HTR-8/SVneo (cell line): ENCODE measurements around the gene GPC3.

Experiments
- DNase-seq: peaks from one replicate; pipeline ENCODE4 v3.0.0; 2011; ENCODE audit warnings: low spot score, mixed read lengths; ENCODE audit not compliant: insufficient read length
- FAIRE-seq: peaks from 2 replicates; lab custom pipeline; 2011; peaks lifted over from hg19 to GRCh38; lab: Jason Lieb, UNC

GPC3 gene

DNA sequence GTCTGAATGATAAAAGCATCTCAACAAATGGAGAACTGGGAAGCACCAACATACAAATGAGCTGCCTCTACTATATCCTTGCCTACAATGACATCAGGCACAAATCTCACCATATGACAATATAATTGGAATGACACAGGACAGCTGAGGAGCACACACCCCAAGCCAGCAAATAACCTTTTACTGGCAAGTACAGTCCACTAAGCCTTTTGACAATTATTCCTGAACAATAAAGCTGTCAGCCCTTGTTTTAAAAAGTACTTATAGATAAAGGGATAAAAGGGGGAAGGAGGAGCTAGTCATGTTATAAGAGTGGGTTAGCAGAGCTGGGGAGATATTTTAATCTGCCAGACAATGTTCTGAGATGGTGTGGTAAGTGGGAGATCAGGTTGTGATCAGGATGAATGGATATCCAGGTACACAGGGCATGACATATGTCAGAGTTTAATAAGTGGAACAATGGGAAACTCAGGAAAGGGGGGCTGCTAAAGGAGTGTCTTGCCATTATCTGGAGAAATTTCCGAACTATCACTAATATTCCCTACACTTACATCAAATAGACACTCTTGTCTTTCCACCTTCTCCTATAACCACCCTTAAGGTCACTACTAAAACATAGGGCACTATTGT lies 127.6 kb downstream of the GPC3 start:
- no peak for DNase-seq
- no peak for FAIRE-seq

DNA sequence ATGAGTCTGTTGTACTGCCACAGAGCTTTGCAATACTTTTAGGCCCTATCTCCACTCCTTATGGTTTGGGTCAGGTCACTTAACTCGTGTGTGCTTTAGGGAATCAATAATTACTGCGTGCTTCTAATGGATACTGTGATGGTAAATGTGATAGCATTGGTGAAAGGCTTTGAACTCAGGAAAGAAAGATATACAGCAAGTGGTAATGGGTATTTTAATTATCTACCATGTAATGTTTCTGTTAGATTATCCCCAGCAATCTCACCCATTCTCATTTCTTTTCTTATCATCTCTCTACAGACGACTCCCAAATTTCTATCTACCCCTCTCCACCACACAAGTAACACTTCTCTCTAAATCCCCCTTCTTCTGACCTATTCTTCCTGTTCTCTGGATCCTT lies 128.6 kb downstream of the GPC3 start:
- no peak for FAIRE-seq

DNA sequence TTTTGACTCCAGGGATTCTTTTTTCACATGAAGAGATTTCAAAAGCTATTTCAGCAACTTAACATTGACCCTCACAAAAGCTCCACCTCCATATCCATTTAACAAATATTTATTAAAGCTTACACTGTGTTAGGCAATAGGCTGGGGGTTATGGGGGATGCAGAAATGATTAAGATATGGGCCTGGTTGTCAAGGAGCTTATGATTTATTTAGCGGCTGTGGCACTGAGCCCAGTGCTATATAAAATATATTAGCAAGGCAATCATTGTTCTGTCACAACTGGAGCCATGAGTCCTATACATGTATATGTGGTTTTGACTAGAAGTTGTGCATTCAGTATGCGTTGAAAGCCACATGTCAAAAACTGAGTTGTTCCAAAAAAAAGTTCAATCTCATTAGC lies 131.1 kb downstream of the GPC3 start:
- DNase-seq, result no peak
- no peak for FAIRE-seq

More for the DNA sequence above, 128.6 kb downstream of the GPC3 start:
- DNase-seq, result no peak

DNA sequence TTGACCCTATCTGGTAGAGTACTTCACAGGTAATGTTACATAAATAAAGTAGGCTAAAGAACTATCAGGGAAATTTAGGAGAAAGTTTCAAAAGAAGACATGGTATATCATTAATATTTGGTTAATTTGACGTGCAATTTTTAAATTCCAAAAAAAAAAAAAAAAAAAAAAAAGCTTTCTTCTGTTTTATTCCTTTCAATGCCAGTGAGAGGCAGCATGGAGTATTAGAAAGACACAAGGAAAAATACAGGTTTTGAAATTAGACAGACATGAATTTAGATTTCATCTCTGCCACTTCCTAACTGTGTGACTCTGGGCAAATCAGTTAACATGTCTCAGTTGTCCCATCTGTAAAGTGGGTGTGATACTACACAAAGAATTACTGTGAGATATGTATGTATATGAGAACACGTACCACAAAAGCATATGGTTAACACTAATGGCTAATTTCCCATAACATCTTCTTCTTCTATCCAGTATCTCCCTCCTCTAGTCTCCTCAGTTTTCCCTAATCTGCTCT lies 132.5 kb downstream of the GPC3 start:
- FAIRE-seq (no peak), DNase-seq (no peak)

DNA sequence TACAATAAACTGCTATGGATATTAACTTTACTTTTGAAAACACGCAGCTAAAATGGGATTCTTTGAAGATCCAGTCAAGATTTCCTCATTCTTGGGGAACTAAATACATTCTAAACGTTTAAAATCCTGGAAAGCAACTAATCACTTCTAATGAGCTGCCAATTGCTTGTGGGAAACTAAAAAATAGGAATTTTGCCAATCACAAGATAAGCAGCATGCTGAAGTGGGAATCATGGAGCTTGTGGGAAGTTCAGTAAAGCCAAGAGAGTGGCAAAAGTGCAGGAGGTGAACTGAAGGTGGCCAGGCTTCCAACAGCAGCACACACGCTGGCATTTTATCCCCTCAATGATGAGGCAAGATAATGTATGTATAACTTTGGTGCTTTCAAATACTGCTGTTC lies 133.0 kb downstream of the GPC3 start:
- DNase-seq (no peak), FAIRE-seq (no peak)

DNA sequence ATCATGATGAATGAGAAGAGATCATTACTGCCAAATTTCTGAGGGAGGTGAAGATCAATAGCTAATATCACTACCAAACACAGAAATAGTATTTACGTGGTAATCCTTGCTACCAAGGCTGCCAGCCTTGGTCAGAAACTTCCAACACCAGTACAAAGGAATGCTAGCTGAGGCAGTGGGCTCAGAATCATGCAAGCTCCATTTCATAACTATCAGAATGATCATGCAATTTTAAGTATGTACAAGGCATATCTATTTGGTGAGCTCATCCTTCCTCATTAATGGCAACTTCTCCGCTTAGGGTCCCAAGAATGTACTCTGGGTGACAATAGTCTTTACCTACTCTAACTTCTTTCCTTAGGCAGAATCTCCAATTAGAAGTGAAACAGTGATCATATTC lies 135.0 kb downstream of the GPC3 start:
- no peak for DNase-seq
- no peak for FAIRE-seq

DNA sequence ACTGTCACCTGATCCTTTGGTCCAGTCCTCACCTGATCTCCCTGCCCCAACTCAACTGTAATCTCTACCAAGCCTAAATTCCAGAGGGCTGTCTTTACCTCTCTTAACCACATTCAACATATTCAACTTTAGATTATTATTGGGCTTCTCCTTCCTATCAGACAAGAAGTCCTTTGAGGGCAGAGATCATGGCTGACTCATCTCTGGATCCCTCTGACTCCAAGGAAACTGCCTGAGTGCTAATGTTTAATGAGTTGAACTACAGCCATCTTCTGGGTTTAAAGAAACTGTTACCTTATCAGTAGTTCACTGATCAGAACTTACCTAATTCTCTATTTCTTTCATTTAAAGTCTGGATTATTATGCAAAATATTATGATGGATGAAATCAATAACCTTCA lies 135.7 kb downstream of the GPC3 start:
- DNase-seq (no peak), FAIRE-seq (no peak)

DNA sequence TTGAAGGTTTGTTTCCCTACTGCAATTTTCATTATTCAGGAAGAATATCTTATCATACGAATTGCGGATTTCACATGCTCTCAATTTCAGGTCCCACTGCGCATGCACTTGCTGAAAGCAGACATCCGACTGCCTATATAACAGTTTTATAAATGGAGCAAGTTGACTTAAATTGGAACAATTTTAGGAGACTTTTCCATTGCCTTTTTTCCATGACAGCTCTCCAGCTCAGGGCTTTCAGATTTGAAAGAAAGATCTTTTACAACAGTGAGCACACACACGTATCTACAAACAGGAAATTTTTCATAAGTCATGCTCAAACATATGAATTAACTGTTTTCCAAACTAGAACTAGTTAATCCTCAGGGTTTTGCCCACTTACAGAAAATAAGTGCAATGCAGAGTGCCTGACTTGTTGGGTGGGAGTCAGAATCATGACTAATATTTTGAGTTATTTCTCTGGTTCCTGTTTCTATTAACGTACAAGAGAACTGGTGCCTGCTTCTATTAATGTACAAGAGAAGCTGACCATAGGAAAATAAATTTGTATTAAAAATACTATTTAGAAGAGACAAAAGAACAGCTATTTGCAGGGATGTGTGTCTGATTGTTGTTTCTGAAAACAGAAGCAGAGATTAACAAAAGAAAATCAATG lies 137.9 kb downstream of the GPC3 start:
- FAIRE-seq (no peak), DNase-seq (no peak)

DNA sequence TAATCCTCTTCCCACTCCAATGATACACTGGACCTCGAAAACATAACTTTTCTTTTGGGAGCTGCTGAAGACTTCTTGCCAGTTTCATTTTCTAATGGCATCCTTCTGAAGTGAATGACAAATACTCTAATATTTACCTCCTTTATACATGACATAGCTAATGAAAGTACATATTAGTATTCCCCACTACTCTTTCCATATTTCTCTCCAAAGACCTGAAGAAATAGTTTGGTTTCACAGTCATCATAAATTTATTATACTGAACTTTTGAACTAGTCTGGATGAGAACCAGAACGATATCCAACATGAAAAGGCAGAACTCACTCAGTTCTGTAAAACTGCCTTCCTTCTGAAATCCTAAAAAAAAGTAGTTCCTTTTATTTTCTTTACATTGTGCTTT lies 139.1 kb downstream of the GPC3 start:
- FAIRE-seq, result no peak

DNA sequence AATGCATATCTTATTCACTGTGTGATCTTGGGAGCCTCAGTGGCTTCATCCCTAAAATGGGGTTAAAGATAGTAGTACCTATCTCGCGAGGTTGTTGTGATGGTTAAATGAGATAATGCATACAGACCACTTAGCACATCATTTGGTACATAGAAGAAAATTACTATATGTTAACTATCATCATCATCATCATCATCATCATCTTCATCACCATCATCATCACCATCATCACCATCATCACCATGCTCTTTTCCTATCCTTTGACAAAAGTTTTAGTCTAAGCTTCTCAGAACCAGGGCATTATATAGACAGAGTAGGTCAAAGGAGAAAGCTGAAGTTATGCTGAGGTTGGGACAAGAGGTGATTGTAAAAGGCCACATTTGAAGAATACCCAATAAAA lies 145.0 kb downstream of the GPC3 start:
- FAIRE-seq (no peak), DNase-seq (no peak)

More for the DNA sequence above, 139.1 kb downstream of the GPC3 start:
- DNase-seq, result no peak

DNA sequence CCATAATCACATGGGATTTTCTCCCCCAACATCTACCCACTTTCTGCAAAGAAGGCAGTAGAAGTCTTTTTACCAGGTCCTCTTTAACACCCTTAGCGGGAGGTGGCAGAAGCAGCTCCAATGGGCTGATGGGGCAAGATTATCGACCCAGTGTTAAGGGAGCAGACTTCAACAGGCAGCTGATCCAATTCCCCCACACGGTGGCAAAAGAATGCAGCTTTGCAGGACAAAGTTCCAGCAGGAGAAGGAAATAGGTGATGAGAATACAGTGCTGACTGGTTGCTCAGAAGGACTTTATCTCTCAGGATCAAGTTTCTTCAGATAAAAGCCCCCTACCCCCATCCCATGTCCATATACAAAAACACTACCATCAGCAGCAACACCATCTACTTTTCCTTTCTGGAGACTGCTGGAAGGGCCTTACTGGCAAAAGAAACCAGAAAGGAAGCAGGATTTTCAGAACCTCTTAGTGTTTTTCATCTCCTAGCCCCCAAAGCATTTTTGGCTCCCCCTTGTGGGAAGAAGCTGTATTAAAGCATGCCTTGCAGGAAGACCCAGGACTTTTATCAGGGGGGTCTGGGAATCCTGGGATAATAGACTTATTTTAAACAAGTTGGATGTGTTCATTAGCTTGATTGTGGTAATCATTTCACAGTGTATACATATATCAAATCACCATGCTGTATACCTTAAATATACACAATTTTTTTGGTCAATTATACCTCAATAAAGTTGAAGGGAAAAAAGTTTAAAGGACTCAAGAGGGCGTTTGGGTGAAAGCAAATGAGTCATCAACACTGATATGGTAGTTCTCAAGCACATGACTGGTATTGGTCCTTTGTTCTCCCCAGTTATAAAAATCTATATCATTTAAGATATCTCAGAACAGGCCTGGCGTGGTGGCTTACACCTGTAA lies 146.4 kb downstream of the GPC3 start:
- peak; percentile 1 for DNase-seq
- no peak for FAIRE-seq

DNA sequence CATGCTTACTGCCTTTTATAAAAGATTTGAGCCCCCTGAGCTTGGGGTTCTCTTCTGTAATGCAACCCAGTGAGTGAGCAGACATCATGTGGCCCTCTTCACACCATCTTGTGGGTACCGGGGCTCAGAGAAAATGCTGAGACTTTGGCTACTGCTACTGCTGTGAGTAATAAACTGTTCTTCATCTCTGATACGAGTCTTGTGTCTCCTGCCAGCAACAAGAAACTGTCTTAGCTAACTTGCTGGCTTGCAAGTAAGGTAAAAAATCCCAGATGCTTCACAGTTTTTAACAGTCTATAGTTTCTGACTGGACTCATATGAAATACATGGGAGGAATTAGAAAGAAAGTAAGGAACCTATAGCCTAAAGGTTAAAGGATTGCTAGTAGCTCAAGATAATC lies 148.3 kb downstream of the GPC3 start:
- DNase-seq (no peak), FAIRE-seq (no peak)

DNA sequence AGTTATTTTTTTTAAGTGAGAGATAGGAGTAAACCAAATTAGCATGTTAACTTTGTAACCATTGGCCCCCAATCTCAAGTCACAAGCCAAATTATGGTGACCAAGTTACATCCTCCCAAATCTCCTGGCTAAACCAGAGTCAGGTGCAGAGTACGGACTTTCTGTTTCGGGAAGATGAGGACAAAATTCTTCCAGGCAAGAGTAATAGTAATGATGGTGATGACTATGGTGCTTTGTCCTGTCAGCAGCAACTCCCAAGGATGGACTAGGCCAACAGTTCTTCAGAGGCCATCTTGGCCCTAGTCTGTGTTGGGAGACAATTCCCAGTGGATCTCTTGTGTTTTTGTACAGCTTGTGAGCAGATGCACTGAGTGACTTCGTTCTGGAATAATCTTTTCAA lies 148.8 kb downstream of the GPC3 start:
- FAIRE-seq (no peak), DNase-seq (no peak)

DNA sequence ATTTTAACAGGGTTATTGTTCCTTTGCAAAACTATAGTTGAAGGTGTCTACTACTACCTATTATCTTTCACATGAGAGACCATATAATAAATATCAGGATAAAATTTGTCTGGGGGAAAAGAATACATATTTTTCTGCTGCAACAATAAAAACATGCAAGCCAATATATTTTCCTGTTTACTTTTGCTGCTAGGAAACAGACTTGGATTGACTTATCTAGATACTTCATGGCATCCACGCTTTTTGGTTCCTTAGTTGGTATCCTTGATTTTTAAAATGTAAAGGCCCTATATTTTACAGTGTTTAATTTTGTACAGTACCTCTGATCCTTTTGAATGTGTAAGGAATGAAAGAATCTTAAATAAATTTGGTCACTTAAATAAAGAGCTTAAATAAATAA lies 150.6 kb downstream of the GPC3 start:
- FAIRE-seq (no peak), DNase-seq (no peak)

DNA sequence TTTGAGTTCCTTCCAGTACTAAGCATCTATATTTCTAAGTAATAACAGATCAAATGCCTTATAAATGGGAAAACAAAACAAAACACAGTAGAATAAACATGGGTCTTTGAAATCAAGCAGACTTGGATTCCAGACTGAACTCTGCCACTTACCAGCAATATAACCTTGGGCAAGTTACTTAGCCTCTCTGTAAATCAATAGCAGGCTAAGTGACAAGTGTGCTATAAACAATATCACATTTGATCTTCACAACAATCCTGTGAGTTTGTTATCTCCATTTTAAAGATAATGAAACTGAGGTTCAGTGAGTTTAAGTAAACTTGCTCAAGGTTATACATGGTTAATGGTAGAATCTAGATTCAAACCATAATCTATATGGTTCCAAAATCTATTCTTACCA lies 165.8 kb downstream of the GPC3 start:
- no peak for FAIRE-seq
- DNase-seq, result no peak

DNA sequence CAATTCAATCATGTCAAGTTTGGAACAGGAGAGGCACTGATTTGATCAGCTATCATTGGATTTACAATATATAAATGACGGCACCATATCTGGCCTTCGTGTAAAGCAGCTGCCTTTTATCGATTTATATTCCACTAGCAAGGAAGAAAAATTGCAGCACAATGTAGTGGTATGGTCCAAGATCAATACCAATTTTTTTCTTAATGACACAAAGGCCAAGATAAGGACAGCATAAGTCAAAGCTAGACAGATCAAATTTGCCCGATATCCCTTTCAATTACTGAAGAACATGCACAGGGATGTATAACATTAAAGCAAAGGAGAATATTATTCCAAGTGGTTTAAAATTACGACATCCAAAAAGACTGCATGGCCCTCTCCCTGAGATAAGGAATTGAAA lies 167.4 kb downstream of the GPC3 start:
- FAIRE-seq (no peak), DNase-seq (no peak)

DNA sequence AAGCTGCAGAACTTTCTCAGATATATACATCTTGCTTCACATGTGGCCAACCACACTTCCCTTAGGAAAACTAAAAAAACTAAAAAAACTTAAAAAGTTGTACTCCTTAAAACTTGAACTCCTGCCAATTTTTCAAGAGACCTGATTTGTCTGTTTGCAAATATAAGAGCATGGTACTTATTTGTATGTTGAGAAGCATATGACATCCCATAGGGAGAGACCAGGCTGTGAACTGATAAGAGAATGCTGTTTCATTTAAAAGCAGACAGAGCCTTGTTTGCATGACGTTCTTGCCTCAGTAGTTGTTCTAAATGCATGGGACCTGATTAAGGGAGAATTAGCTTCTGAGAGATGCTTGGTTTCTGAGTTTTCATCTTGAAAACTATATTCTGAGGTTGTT lies 169.9 kb downstream of the GPC3 start:
- no peak for DNase-seq
- no peak for FAIRE-seq

DNA sequence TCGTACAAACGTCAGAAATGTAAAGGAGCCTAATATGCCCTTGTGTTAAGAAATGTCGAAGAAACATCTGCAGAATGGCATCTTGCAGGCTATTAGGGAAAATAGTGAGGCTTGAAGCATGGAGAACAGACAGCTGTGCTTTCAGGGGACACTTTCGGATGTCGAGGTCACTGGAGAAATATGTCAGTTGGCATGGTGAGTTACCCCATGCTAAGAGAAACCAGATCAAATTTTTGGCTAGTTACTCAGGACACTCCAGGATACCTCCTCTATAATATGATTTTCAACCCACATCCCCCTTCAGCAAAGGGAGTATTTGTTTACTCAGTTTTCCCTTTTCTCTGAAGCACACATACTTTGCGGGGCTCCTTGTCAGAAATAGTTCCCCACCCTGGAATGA lies 171.4 kb downstream of the GPC3 start:
- FAIRE-seq (no peak), DNase-seq (no peak)

DNA sequence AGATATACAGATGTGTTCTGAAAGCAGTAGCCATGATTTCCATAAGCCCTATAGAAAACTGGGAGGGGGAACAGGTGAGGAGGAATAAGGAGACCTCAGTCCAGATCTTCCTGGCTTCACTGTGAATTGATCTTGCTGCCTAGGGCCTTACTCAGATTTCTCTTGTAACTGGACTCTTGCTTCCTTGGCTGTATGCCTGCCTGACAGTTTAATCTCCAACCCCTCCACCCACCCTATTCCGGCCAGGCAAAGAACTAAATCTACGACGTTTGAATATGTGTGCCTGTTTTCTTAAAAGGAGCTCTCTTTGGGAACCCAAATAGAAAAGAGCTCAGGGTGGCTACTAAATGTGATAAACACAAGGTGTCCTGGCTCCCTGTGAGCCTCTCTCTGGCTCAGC lies 173.0 kb downstream of the GPC3 start:
- no peak for DNase-seq
- FAIRE-seq, result no peak

DNA sequence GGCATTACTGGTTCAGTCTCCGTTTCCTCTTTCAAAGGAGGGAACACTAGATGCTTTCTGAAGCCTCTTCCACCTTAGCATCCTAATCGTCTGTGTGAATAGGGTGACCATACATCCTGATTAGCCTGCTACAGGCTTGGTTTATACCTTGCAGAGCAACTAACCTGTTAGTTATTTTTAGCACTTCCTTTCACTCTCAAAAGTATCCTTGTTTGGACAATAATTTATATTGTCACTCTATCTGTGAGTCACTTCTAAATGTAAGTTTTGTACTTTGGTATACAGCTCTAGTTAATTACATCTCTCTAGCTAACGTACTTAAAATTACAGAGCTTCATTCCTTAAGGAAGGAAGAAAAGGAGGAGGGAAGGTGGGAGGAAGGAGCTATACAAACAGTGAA lies 174.5 kb downstream of the GPC3 start:
- DNase-seq (no peak), FAIRE-seq (no peak)

DNA sequence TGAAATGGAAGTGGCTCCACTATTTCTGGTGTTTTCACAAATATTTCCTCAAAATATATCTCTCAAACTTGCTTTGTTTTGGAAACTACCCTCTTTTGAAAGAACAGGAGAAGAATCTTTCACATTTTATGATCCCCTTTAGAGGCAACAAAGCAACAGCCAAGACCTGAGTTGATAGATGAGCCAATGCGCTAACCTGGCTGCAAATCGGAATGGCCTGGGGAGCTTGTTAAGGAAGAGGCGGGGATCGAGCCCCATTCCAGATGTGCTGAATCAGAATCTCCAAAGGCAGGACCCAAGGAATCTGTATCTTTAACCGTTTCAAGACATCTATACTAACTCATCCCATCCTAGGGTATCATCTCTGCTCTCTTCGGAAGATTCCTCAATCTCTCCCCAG lies 181.3 kb downstream of the GPC3 start:
- no peak for DNase-seq
- no peak for FAIRE-seq
